ENCODE measurements around the gene IER2.
A peak's percentile ranks its signal among the peaks of the same experiment; 100 is the strongest.
"Not testable (repeated sequence)": the region's sequence is repeated elsewhere in the genome, so short reads cannot be mapped to it uniquely, and the experiment has no call there.

Gene IER2

GRCh38 chr19:13155472-13156359 lies 5.5 kb downstream of the IER2 start:
- FAIRE-seq (peak; percentile 76), DNase-seq (ENCODE audit: extremely low spot score, insufficient read length, low read depth) (no peak)

- DNase-seq (ENCODE audit: extremely low spot score, insufficient read length, low read depth) = no peak
- FAIRE-seq = no peak
These were observed 9.5 kb downstream of the IER2 start for GRCh38 chr19:13159713-13160112.

GRCh38 chr19:13160557-13160956 lies 10.3 kb downstream of the IER2 start:
- DNase-seq (ENCODE audit: extremely low spot score, insufficient read length, low read depth) (no peak), FAIRE-seq (no peak)

- no peak for DNase-seq (ENCODE audit: extremely low spot score, insufficient read length, low read depth)
- FAIRE-seq = peak; percentile 61
These were observed 12.8 kb downstream of the IER2 start for GRCh38 chr19:13162724-13163608.

GRCh38 chr19:13163609-13164342 lies 13.6 kb downstream of the IER2 start:
- FAIRE-seq (no peak), DNase-seq (ENCODE audit: extremely low spot score, insufficient read length, low read depth) (no peak)

- no peak for DNase-seq (ENCODE audit: extremely low spot score, insufficient read length, low read depth)
- no peak for FAIRE-seq
These were observed 14.3 kb downstream of the IER2 start for GRCh38 chr19:13164343-13165161.

GRCh38 chr19:13165162-13165997 lies 15.2 kb downstream of the IER2 start:
- no peak for FAIRE-seq

GRCh38 chr19:13166151-13166550 lies 15.9 kb downstream of the IER2 start:
- not testable (repeated sequence) for DNase-seq (ENCODE audit: extremely low spot score, insufficient read length, low read depth); FAIRE-seq

More at GRCh38 chr19:13165162-13165997, 15.2 kb downstream of the IER2 start:
- DNase-seq (ENCODE audit: extremely low spot score, insufficient read length, low read depth) = no peak

GRCh38 chr19:13169769-13170168 lies 19.6 kb downstream of the IER2 start:
- FAIRE-seq (no peak), DNase-seq (ENCODE audit: extremely low spot score, insufficient read length, low read depth) (no peak)

- FAIRE-seq (no peak), DNase-seq (ENCODE audit: extremely low spot score, insufficient read length, low read depth) (no peak)
These were observed 20.9 kb downstream of the IER2 start for GRCh38 chr19:13171146-13171545.

GRCh38 chr19:13172346-13173138 lies 22.3 kb downstream of the IER2 start:
- no peak for DNase-seq (ENCODE audit: extremely low spot score, insufficient read length, low read depth)
- no peak for FAIRE-seq

GRCh38 chr19:13173139-13173737 lies 23.0 kb downstream of the IER2 start:
- no peak for FAIRE-seq
- DNase-seq (ENCODE audit: extremely low spot score, insufficient read length, low read depth) = no peak

GRCh38 chr19:13176345-13176744 lies 26.1 kb downstream of the IER2 start:
- FAIRE-seq (no peak), DNase-seq (ENCODE audit: extremely low spot score, insufficient read length, low read depth) (no peak)

- FAIRE-seq; DNase-seq (ENCODE audit: extremely low spot score, insufficient read length, low read depth): not testable (repeated sequence)
These were observed 27.4 kb downstream of the IER2 start for GRCh38 chr19:13177584-13177983.

GRCh38 chr19:13178291-13178690 lies 28.1 kb downstream of the IER2 start:
- not testable (repeated sequence) for FAIRE-seq; DNase-seq (ENCODE audit: extremely low spot score, insufficient read length, low read depth)

GRCh38 chr19:13181747-13182388 lies 31.7 kb downstream of the IER2 start:
- DNase-seq (ENCODE audit: extremely low spot score, insufficient read length, low read depth) = no peak
- peak; percentile 64 for FAIRE-seq

- DNase-seq (ENCODE audit: extremely low spot score, insufficient read length, low read depth); FAIRE-seq: not testable (repeated sequence)
These were observed 34.7 kb downstream of the IER2 start for GRCh38 chr19:13184926-13185325.

All from GM18507 (cell line).